SK-N-SH treated with all-trans-retinoic acid at 6 μM for 48 hours (cell line): Measurements from ENCODE around the gene SUCO.

Source experiments
- ATAC-seq: fragments of 200-7000 bp; cut with Tn5 transposase; 3 replicates; pipeline ENCODE4 v1.9.1; 2020; ENCODE audit warnings: mild to moderate bottlenecking, moderate library complexity
- ARNTL ChIP-seq: fragments of 450-650 bp; formaldehyde crosslinking; IDR thresholded peaks from 2 replicates; pipeline ENCODE4 v1.5.0; 2020; ENCODE audit warnings: low read depth, mild to moderate bottlenecking, moderate library complexity, borderline replicate concordance
- BACH2 ChIP-seq: fragments of 250-450 bp; sonication (Bioruptor Pico); IDR thresholded peaks from 2 replicates; pipeline ENCODE4 v1.9.0; 2021; ENCODE audit warnings: mild to moderate bottlenecking, borderline replicate concordance
- CSDC2 ChIP-seq: fragments of 250-450 bp; sonication (Bioruptor Pico); IDR thresholded peaks from 2 replicates; pipeline ENCODE4 v1.5.0; 2020; ENCODE audit warnings: mild to moderate bottlenecking, moderate library complexity
- CSRNP3 ChIP-seq: fragments of 250-450 bp; sonication (Bioruptor Pico); IDR thresholded peaks from 2 replicates; pipeline ENCODE4 v1.5.1; 2021; ENCODE audit warnings: mild to moderate bottlenecking, moderate library complexity
- ESRRG ChIP-seq: fragments of 250-450 bp; sonication (Bioruptor Pico); IDR thresholded peaks from 2 replicates; pipeline ENCODE4 v1.6.1; 2021; ENCODE audit warnings: mild to moderate bottlenecking
- GLIS3 ChIP-seq: fragments of 250-450 bp; sonication (Bioruptor Pico); IDR thresholded peaks from 2 replicates; pipeline ENCODE4 v1.5.0; 2020; ENCODE audit warnings: mild to moderate bottlenecking, moderate library complexity
- ISL1 ChIP-seq: fragments of 250-450 bp; sonication (Bioruptor Pico); IDR thresholded peaks from 2 replicates; pipeline ENCODE4 v2.1.2; 2022; ENCODE audit warnings: mild to moderate bottlenecking, moderate library complexity
- OSR1 ChIP-seq: fragments of 250-450 bp; sonication (Bioruptor Pico); IDR thresholded peaks from 2 replicates; pipeline ENCODE4 v1.8.0; 2022; ENCODE audit warnings: moderate library complexity, mild to moderate bottlenecking, inconsistent platforms
- PATZ1 ChIP-seq: fragments of 250-450 bp; sonication (Bioruptor Pico); IDR thresholded peaks from 2 replicates; pipeline ENCODE4 v1.8.0; 2020; ENCODE audit warnings: mild to moderate bottlenecking, moderate library complexity, borderline replicate concordance
- PPARA ChIP-seq: fragments of 250-450 bp; sonication (Bioruptor Pico); IDR thresholded peaks from 2 replicates; pipeline ENCODE4 v1.5.0; 2020; ENCODE audit warnings: mild to moderate bottlenecking, borderline replicate concordance
- RARB ChIP-seq: fragments of 250-450 bp; sonication (Bioruptor Pico); IDR thresholded peaks from 2 replicates; pipeline ENCODE4 v1.8.0; 2021; ENCODE audit warnings: mild to moderate bottlenecking, moderate library complexity
- SNAI2 ChIP-seq: fragments of 250-450 bp; sonication (Bioruptor Pico); IDR thresholded peaks from 2 replicates; pipeline ENCODE4 v1.5.0; 2020; ENCODE audit warnings: mild to moderate bottlenecking, moderate library complexity
- TCF4 ChIP-seq: fragments of 250-450 bp; sonication (Bioruptor Pico); IDR thresholded peaks from 2 replicates; pipeline ENCODE4 v1.8.0; 2021; ENCODE audit warnings: mild to moderate bottlenecking, moderate library complexity, borderline replicate concordance
- TOX ChIP-seq: fragments of 250-450 bp; sonication (Bioruptor Pico); IDR thresholded peaks from 2 replicates; pipeline ENCODE4 v1.8.0; 2021; ENCODE audit warnings: mild to moderate bottlenecking, moderate library complexity, borderline replicate concordance
- ZC3H10 ChIP-seq: fragments of 250-450 bp; sonication (Bioruptor Pico); IDR thresholded peaks from 2 replicates; pipeline ENCODE4 v1.5.1; 2021; ENCODE audit warnings: mild to moderate bottlenecking, moderate library complexity
- ZFP3 ChIP-seq: fragments of 250-450 bp; sonication (Bioruptor Pico); IDR thresholded peaks from 2 replicates; pipeline ENCODE4 v1.5.0; 2020; ENCODE audit warnings: mild to moderate bottlenecking, moderate library complexity
- ZFP30 ChIP-seq: fragments of 450-650 bp; formaldehyde crosslinking; IDR thresholded peaks from 2 replicates; pipeline ENCODE4 v1.5.0; 2022; ENCODE audit warnings: mild to moderate bottlenecking, moderate library complexity
- ZNF565 ChIP-seq: fragments of 450-650 bp; formaldehyde crosslinking; conservative IDR thresholded peaks from 2 replicates; pipeline ENCODE4 v1.5.0; 2020; ENCODE audit warnings: low read depth, mild to moderate bottlenecking, moderate library complexity
- ZNF70 ChIP-seq: fragments of 450-650 bp; formaldehyde crosslinking; IDR thresholded peaks from 2 replicates; pipeline ENCODE4 v1.5.0; 2020; ENCODE audit warnings: mild to moderate bottlenecking, moderate library complexity
- TF ChIP-seq, protein P1 (sequence below): fragments of 250-450 bp; sonication (Bioruptor Pico); IDR thresholded peaks from 2 replicates; pipeline ENCODE4 v1.5.1; 2020; ENCODE audit warnings: low read depth, mild to moderate bottlenecking, moderate library complexity
- TF ChIP-seq, protein P2 (sequence below): fragments of 250-450 bp; sonication (Bioruptor Pico); IDR thresholded peaks from 2 replicates; pipeline ENCODE4 v1.8.0; 2021; ENCODE audit warnings: low read depth, mild to moderate bottlenecking, moderate library complexity, borderline replicate concordance

SUCO gene

DNA sequence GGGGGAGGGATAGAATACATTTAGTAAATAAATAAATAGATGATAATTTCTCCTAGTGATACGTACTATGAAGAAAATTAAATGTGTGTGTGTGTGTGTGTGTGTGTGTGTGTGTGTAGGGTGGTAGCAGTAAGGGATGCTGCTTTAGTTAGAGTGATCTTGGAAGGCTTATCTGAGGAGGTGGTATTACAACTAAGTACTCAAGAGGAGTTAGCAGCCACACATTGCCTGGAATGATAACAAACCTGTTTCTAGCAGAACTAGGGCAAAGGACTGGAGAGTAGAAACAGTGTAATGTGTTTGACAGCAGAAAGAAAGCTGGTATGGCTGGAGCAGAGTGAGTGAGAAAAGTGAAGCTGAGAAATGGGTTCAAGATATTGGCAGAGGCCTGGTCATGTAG is 67.7 kb downstream of the SUCO start:
- no peak for ATAC-seq
- TF ChIP-seq SNAI2 (CRISPR knock-in tag) (no peak), GLIS3 (CRISPR knock-in tag) (no peak), PATZ1 (CRISPR knock-in tag) (no peak), CSDC2 (CRISPR knock-in tag) (no peak), BACH2 (CRISPR knock-in tag) (no peak)
- TF ChIP-seq, protein P1, sequence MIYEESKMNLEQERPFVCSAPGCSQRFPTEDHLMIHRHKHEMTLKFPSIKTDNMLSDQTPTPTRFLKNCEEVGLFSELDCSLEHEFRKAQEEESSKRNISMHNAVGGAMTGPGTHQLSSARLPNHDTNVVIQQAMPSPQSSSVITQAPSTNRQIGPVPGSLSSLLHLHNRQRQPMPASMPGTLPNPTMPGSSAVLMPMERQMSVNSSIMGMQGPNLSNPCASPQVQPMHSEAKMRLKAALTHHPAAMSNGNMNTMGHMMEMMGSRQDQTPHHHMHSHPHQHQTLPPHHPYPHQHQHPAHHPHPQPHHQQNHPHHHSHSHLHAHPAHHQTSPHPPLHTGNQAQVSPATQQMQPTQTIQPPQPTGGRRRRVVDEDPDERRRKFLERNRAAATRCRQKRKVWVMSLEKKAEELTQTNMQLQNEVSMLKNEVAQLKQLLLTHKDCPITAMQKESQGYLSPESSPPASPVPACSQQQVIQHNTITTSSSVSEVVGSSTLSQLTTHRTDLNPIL: no peak

GRCh38 chr1:172601046-172601630 is 68.2 kb downstream of the SUCO start:
- no peak for ATAC-seq
- TF ChIP-seq ARNTL (CRISPR knock-in tag) (no peak), ZFP3 (CRISPR knock-in tag) (no peak), ZC3H10 (CRISPR knock-in tag) (no peak), ZFP30 (no peak)

DNA sequence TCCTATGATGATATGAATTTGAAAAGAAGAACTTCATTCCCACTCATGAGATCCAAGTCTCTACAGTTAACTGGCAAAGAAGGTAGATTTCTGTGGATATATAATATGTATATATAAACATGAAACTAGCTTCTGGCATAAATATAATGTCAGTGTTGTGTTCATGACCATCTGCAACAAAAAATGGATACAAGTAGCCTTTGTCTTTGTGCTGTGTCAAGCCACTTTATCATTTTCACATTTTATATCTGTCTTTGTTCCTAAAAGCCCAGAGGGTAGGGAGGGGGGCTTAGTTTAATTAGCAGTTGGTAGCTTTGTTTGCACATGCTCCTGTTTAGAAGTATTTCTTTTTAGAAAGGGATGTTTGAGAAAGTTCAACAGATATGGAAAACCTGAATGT is 69.8 kb downstream of the SUCO start:
- no peak for ATAC-seq
- TF ChIP-seq ZFP3 (CRISPR knock-in tag) (no peak), GLIS3 (CRISPR knock-in tag) (no peak), ARNTL (CRISPR knock-in tag) (no peak), BACH2 (CRISPR knock-in tag) (no peak), ISL1 (CRISPR knock-in tag) (no peak), ZNF70 (CRISPR knock-in tag) (no peak), OSR1 (no peak), ESRRG (CRISPR knock-in tag) (no peak)
- TF ChIP-seq, protein P2, sequence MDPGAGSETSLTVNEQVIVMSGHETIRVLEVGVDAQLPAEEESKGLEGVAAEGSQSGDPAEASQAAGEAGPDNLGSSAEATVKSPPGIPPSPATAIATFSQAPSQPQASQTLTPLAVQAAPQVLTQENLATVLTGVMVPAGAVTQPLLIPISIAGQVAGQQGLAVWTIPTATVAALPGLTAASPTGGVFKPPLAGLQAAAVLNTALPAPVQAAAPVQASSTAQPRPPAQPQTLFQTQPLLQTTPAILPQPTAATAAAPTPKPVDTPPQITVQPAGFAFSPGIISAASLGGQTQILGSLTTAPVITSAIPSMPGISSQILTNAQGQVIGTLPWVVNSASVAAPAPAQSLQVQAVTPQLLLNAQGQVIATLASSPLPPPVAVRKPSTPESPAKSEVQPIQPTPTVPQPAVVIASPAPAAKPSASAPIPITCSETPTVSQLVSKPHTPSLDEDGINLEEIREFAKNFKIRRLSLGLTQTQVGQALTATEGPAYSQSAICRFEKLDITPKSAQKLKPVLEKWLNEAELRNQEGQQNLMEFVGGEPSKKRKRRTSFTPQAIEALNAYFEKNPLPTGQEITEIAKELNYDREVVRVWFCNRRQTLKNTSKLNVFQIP (CRISPR knock-in tag): no peak

GRCh38 chr1:172603816-172604215 is 70.9 kb downstream of the SUCO start:
- TF ChIP-seq RARB (CRISPR knock-in tag) (no peak), TOX (no peak), ESRRG (CRISPR knock-in tag) (no peak), SNAI2 (CRISPR knock-in tag) (no peak), PATZ1 (CRISPR knock-in tag) (no peak), ARNTL (CRISPR knock-in tag) (no peak), ZNF70 (CRISPR knock-in tag) (no peak), ZNF565 (CRISPR knock-in tag) (no peak), BACH2 (CRISPR knock-in tag) (no peak), TCF4 (CRISPR knock-in tag) (no peak)
- no peak for ATAC-seq

DNA sequence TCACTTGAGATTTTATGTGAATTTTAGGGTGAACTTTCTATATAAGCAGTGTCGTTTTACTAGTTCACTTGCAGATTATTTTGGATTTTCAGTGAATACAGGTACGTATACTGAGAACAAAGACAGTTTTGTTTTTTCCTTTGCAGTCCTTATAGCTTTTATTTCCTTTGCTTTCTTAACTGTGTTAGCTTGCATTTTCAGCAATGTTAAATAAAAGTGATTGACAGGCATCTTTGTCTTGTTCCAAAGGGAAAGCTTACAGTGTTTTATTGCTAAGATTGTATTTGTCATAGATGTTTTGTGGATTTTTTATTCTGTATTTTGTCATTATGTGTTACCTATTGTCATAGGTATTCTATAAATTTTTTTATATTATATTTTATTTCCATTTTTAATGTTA is 72.7 kb downstream of the SUCO start:
- ATAC-seq: no peak
- TF ChIP-seq BACH2 (CRISPR knock-in tag) (no peak), CSRNP3 (CRISPR knock-in tag) (no peak), GLIS3 (CRISPR knock-in tag) (no peak), ZFP30 (no peak), OSR1 (no peak), ESRRG (CRISPR knock-in tag) (no peak), PPARA (CRISPR knock-in tag) (no peak), TOX (no peak), SNAI2 (CRISPR knock-in tag) (no peak), CSDC2 (CRISPR knock-in tag) (no peak), RARB (CRISPR knock-in tag) (no peak), PATZ1 (CRISPR knock-in tag) (no peak), ZC3H10 (CRISPR knock-in tag) (no peak)
- TF ChIP-seq, protein P2 (CRISPR knock-in tag): no peak
